H1 (cell line): ENCODE measurements around the gene NUDC. TPM values are rescaled to one million over a fixed set of nuclear protein-coding genes. Genes with fewer than 3 reads are reported as not detected.

Experiments
- ATF2 ChIP-seq: IDR thresholded peaks from 2 replicates; pipeline ENCODE4 v1.6.1; 2012; ENCODE audit warnings: low read length, inconsistent platforms
- PHF8 ChIP-seq: fragments of 200-600 bp; sonication (generic); conservative IDR thresholded peaks from 2 replicates; pipeline ENCODE4 v1.7.1; 2012; ENCODE audit warnings: low read depth, mild to moderate bottlenecking, inconsistent platforms, low read length, moderate library complexity
- polyA plus RNA-seq, 7 experiments: library from polyadenylated mRNA; depleted of rRNA in 3 of 7; stranded (reverse) in 5 of 7; unstranded in 2 of 7; fragments of >200 nt in 5 of 7; fragments of 200-250 nt in 2 of 7; gene quantifications; 1 replicate in 5 of 7; 2 replicates in 1 of 7; 4 replicates in 1 of 7; pipeline versions ENCODE4 v1.2.1 to v1.2.3, GENCODE V29; 2011 to 2013; ENCODE audit warnings: missing spikeins in 2 of 7, mixed read lengths in 2 of 7
- total RNA-seq: library from RNA; stranded (reverse); fragmentation: NEBNext Ultra II Directional; extraction: Animal tissue kit (Norgen Biotek cat#: 25700); gene quantifications from 2 replicates; pipeline ENCODE4 v1.2.1, GENCODE V29; 2021

The NUDC gene
- total and polyA plus RNA-seq, 2 of the 8 experiments (the other 6 are each of a cell fraction or from before 2014, with no cell fraction given), result 43.2 to 131 TPM

GRCh38 chr1:26915204-26915842, 6.2 kb upstream of the NUDC start (continued):
- no peak for TF ChIP-seq ATF2
- TF ChIP-seq PHF8, result no peak
